SK-N-SH treated with all-trans-retinoic acid at 6 μM for 48 hours (cell line): Measurements from ENCODE around the gene NSUN7.

Experiments used
- ATAC-seq: fragments of 200-7000 bp; cut with Tn5 transposase; 3 replicates; pipeline ENCODE4 v1.9.1; 2020; ENCODE audit warnings: mild to moderate bottlenecking, moderate library complexity
- ARNTL ChIP-seq: fragments of 450-650 bp; formaldehyde crosslinking; IDR thresholded peaks from 2 replicates; pipeline ENCODE4 v1.5.0; 2020; ENCODE audit warnings: low read depth, mild to moderate bottlenecking, moderate library complexity, borderline replicate concordance
- BACH2 ChIP-seq: fragments of 250-450 bp; sonication (Bioruptor Pico); IDR thresholded peaks from 2 replicates; pipeline ENCODE4 v1.9.0; 2021; ENCODE audit warnings: mild to moderate bottlenecking, borderline replicate concordance
- CSDC2 ChIP-seq: fragments of 250-450 bp; sonication (Bioruptor Pico); IDR thresholded peaks from 2 replicates; pipeline ENCODE4 v1.5.0; 2020; ENCODE audit warnings: mild to moderate bottlenecking, moderate library complexity
- ESRRG ChIP-seq: fragments of 250-450 bp; sonication (Bioruptor Pico); IDR thresholded peaks from 2 replicates; pipeline ENCODE4 v1.6.1; 2021; ENCODE audit warnings: mild to moderate bottlenecking
- ISL1 ChIP-seq: fragments of 250-450 bp; sonication (Bioruptor Pico); IDR thresholded peaks from 2 replicates; pipeline ENCODE4 v2.1.2; 2022; ENCODE audit warnings: mild to moderate bottlenecking, moderate library complexity
- OSR1 ChIP-seq: fragments of 250-450 bp; sonication (Bioruptor Pico); IDR thresholded peaks from 2 replicates; pipeline ENCODE4 v1.8.0; 2022; ENCODE audit warnings: moderate library complexity, mild to moderate bottlenecking, inconsistent platforms
- PPARA ChIP-seq: fragments of 250-450 bp; sonication (Bioruptor Pico); IDR thresholded peaks from 2 replicates; pipeline ENCODE4 v1.5.0; 2020; ENCODE audit warnings: mild to moderate bottlenecking, borderline replicate concordance
- TCF4 ChIP-seq: fragments of 250-450 bp; sonication (Bioruptor Pico); IDR thresholded peaks from 2 replicates; pipeline ENCODE4 v1.8.0; 2021; ENCODE audit warnings: mild to moderate bottlenecking, moderate library complexity, borderline replicate concordance
- TOX ChIP-seq: fragments of 250-450 bp; sonication (Bioruptor Pico); IDR thresholded peaks from 2 replicates; pipeline ENCODE4 v1.8.0; 2021; ENCODE audit warnings: mild to moderate bottlenecking, moderate library complexity, borderline replicate concordance
- ZC3H10 ChIP-seq: fragments of 250-450 bp; sonication (Bioruptor Pico); IDR thresholded peaks from 2 replicates; pipeline ENCODE4 v1.5.1; 2021; ENCODE audit warnings: mild to moderate bottlenecking, moderate library complexity
- ZFP3 ChIP-seq: fragments of 250-450 bp; sonication (Bioruptor Pico); IDR thresholded peaks from 2 replicates; pipeline ENCODE4 v1.5.0; 2020; ENCODE audit warnings: mild to moderate bottlenecking, moderate library complexity
- ZFP30 ChIP-seq: fragments of 450-650 bp; formaldehyde crosslinking; IDR thresholded peaks from 2 replicates; pipeline ENCODE4 v1.5.0; 2022; ENCODE audit warnings: mild to moderate bottlenecking, moderate library complexity
- ZNF565 ChIP-seq: fragments of 450-650 bp; formaldehyde crosslinking; conservative IDR thresholded peaks from 2 replicates; pipeline ENCODE4 v1.5.0; 2020; ENCODE audit warnings: low read depth, mild to moderate bottlenecking, moderate library complexity
- ZNF70 ChIP-seq: fragments of 450-650 bp; formaldehyde crosslinking; IDR thresholded peaks from 2 replicates; pipeline ENCODE4 v1.5.0; 2020; ENCODE audit warnings: mild to moderate bottlenecking, moderate library complexity
- ZNF8 ChIP-seq: fragments of 450-650 bp; formaldehyde crosslinking; IDR thresholded peaks from 2 replicates; pipeline ENCODE4 v1.5.0; 2020; ENCODE audit warnings: mild to moderate bottlenecking, moderate library complexity
- TF ChIP-seq, protein P1 (sequence below): fragments of 250-450 bp; sonication (Bioruptor Pico); IDR thresholded peaks from 2 replicates; pipeline ENCODE4 v1.8.0; 2020; ENCODE audit warnings: mild to moderate bottlenecking, moderate library complexity, borderline replicate concordance
- TF ChIP-seq, protein P2 (sequence below): fragments of 250-450 bp; sonication (Bioruptor Pico); IDR thresholded peaks from 2 replicates; pipeline ENCODE4 v1.8.0; 2021; ENCODE audit warnings: low read depth, mild to moderate bottlenecking, moderate library complexity, borderline replicate concordance

NSUN7 gene

GRCh38 chr4:40842318-40842717, 92.6 kb downstream of the NSUN7 start:
- no peak for TF ChIP-seq BACH2 (CRISPR knock-in tag)
- TF ChIP-seq, protein P1, sequence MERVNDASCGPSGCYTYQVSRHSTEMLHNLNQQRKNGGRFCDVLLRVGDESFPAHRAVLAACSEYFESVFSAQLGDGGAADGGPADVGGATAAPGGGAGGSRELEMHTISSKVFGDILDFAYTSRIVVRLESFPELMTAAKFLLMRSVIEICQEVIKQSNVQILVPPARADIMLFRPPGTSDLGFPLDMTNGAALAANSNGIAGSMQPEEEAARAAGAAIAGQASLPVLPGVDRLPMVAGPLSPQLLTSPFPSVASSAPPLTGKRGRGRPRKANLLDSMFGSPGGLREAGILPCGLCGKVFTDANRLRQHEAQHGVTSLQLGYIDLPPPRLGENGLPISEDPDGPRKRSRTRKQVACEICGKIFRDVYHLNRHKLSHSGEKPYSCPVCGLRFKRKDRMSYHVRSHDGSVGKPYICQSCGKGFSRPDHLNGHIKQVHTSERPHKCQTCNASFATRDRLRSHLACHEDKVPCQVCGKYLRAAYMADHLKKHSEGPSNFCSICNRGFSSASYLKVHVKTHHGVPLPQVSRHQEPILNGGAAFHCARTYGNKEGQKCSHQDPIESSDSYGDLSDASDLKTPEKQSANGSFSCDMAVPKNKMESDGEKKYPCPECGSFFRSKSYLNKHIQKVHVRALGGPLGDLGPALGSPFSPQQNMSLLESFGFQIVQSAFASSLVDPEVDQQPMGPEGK (CRISPR knock-in tag): no peak
- no peak for ATAC-seq

DNA sequence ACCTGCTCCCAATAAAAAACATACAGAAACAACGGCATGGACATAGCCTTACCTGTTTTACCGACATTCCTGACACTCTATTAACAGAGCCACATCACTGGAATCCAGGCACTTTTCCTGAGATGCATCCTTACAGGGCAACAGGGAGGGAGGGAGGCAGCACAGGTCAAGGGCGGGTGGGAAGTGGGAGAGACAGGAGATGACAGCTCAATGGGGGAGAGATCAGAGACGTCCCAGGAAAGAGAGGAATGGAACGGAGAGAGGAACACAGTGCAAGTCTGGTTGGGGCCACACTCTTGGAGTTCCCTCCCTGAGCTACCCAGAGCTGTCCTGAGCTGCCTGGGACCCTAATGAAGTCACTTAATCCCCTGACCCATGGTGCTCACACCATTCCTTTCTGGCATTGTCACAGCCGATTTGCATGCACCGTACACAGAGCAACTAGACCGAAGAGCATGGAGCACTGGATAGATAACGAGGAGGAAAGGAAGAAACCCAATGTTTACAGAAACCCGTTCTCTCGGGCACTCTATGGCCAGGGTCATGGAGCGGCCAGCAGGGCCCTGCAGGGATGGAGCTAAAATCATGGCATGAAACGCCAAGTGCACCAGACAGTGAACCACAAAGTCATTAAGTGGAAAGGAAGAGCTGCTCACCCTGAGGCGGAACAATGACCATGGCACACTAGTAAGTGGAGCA, 93.1 kb downstream of the NSUN7 start:
- no peak for ATAC-seq
- TF ChIP-seq ISL1 (CRISPR knock-in tag) (no peak), OSR1 (CRISPR knock-in tag) (no peak)

- no peak for ATAC-seq
Measured at GRCh38 chr4:40843696-40844095, 93.9 kb downstream of the NSUN7 start.

GRCh38 chr4:40844261-40844660, 94.5 kb downstream of the NSUN7 start:
- no peak for ATAC-seq
- no peak for TF ChIP-seq ZFP30

More at GRCh38 chr4:40843696-40844095, 93.9 kb downstream of the NSUN7 start:
- no peak for TF ChIP-seq ZC3H10 (CRISPR knock-in tag)

GRCh38 chr4:40845154-40845835, 95.5 kb downstream of the NSUN7 start:
- peak; percentile 14; the same call in 1 of the 3 replicates for ATAC-seq

DNA sequence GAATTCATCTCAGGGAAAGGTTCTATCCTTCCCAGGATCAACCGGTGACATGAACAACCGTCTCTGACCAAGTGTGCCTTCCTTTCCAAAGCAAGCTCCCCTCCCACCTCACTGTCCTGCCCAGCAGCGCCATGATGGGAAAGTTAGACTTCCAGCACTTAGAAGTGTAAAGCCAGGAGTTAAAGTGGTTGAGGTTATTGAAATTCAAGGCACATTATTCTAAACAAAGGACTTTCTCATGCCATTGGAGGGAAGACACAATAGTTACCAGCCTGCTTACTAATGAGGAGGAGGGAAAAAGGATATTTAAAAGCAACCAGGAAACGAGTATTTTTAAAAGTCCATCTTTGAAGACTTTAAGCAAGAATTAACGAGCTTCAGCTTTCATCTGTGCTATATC, 96.8 kb downstream of the NSUN7 start:
- no peak for TF ChIP-seq ESRRG
- TF ChIP-seq ZC3H10 (CRISPR knock-in tag): no peak
- TF ChIP-seq PPARA (CRISPR knock-in tag): no peak
- TF ChIP-seq ZFP3 (CRISPR knock-in tag): no peak
- TF ChIP-seq ZNF70 (CRISPR knock-in tag): no peak
- no peak for TF ChIP-seq TCF4 (CRISPR knock-in tag)
- TF ChIP-seq BACH2 (CRISPR knock-in tag): no peak
- TF ChIP-seq ZNF8 (CRISPR knock-in tag): no peak
- no peak for TF ChIP-seq ZNF565 (CRISPR knock-in tag)
- TF ChIP-seq, protein P2, sequence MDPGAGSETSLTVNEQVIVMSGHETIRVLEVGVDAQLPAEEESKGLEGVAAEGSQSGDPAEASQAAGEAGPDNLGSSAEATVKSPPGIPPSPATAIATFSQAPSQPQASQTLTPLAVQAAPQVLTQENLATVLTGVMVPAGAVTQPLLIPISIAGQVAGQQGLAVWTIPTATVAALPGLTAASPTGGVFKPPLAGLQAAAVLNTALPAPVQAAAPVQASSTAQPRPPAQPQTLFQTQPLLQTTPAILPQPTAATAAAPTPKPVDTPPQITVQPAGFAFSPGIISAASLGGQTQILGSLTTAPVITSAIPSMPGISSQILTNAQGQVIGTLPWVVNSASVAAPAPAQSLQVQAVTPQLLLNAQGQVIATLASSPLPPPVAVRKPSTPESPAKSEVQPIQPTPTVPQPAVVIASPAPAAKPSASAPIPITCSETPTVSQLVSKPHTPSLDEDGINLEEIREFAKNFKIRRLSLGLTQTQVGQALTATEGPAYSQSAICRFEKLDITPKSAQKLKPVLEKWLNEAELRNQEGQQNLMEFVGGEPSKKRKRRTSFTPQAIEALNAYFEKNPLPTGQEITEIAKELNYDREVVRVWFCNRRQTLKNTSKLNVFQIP (CRISPR knock-in tag): no peak
- TF ChIP-seq OSR1 (CRISPR knock-in tag): no peak
- TF ChIP-seq CSDC2 (CRISPR knock-in tag): no peak
- no peak for TF ChIP-seq ZFP30
- TF ChIP-seq ARNTL (CRISPR knock-in tag): no peak
- no peak for ATAC-seq

More at GRCh38 chr4:40845154-40845835, 95.5 kb downstream of the NSUN7 start:
- 0 out of 2 replicates have a peak, but pooled peaks have one; percentile 16 for TF ChIP-seq TCF4 (CRISPR knock-in tag)
- no peak for TF ChIP-seq TOX (CRISPR knock-in tag)
- TF ChIP-seq, protein P1 (CRISPR knock-in tag): no peak
- TF ChIP-seq CSDC2 (CRISPR knock-in tag): no peak
- no peak for TF ChIP-seq PPARA (CRISPR knock-in tag)
- TF ChIP-seq, all 23 proteins: peak for 1
